NB4 (cell line): ENCODE data around the gene IRAK1BP1.

Experiments
- CTCF ChIP-seq: IDR thresholded peaks from one replicate; pipeline ENCODE4 v1.5.1; 2012; ENCODE audit warnings: low read depth, low read length
- POLR2A ChIP-seq: IDR thresholded peaks from 2 replicates; pipeline ENCODE4 v1.6.1; 2011; ENCODE audit warnings: mild to moderate bottlenecking; ENCODE audit not compliant: insufficient read length; ENCODE audit errors: extremely low read depth

- no peak for TF ChIP-seq CTCF
- no peak for TF ChIP-seq POLR2A
Observed at GRCh38 chr6:78861509-78861908, 5.8 kb upstream of the IRAK1BP1 start.
